ENCODE data around the gene AOPEP.

GRCh38 chr9:94908583-94909249, 182.2 kb downstream of the AOPEP start:
- TF ChIP-seq, protein P1, sequence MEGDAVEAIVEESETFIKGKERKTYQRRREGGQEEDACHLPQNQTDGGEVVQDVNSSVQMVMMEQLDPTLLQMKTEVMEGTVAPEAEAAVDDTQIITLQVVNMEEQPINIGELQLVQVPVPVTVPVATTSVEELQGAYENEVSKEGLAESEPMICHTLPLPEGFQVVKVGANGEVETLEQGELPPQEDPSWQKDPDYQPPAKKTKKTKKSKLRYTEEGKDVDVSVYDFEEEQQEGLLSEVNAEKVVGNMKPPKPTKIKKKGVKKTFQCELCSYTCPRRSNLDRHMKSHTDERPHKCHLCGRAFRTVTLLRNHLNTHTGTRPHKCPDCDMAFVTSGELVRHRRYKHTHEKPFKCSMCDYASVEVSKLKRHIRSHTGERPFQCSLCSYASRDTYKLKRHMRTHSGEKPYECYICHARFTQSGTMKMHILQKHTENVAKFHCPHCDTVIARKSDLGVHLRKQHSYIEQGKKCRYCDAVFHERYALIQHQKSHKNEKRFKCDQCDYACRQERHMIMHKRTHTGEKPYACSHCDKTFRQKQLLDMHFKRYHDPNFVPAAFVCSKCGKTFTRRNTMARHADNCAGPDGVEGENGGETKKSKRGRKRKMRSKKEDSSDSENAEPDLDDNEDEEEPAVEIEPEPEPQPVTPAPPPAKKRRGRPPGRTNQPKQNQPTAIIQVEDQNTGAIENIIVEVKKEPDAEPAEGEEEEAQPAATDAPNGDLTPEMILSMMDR (IDR thresholded peaks at IDR 0.05; ENCODE audit: insufficient read depth, low read length, poor library complexity, severe bottlenecking): no peak
- no peak for TF ChIP-seq EZH2phosphoT487 (conservative IDR thresholded peaks at IDR 0.05; ENCODE audit: low read length)

All from SU-DHL-6 (cell line).